ENCODE results near the gene TM7SF3.
"Not testable (repeated sequence)": the region's sequence is repeated elsewhere in the genome, so short reads cannot be mapped to it uniquely, and the experiment has no call there.

The TM7SF3 gene

GRCh38 chr12:26976687-26977086, 37.5 kb downstream of the TM7SF3 start:
- no peak for DNase-seq

- peak; percentile 75 for DNase-seq
Measured at GRCh38 chr12:26971963-26972362, 42.2 kb downstream of the TM7SF3 start.

GRCh38 chr12:26970136-26970535, 44.0 kb downstream of the TM7SF3 start:
- no peak for DNase-seq

- no peak for DNase-seq
Measured at GRCh38 chr12:26966842-26967241, 47.3 kb downstream of the TM7SF3 start.

GRCh38 chr12:26963413-26963812, 50.8 kb downstream of the TM7SF3 start:
- DNase-seq: no peak

- no peak for DNase-seq
Measured at GRCh38 chr12:26961803-26962202, 52.4 kb downstream of the TM7SF3 start.

- DNase-seq: not testable (repeated sequence)
Measured at GRCh38 chr12:26961391-26961790, 52.8 kb downstream of the TM7SF3 start.

GRCh38 chr12:26954027-26954426, 60.2 kb downstream of the TM7SF3 start:
- DNase-seq: no peak

- DNase-seq: no peak
Measured at GRCh38 chr12:26953447-26953846, 60.7 kb downstream of the TM7SF3 start.

GRCh38 chr12:26948309-26948708, 65.9 kb downstream of the TM7SF3 start:
- DNase-seq: no peak

- DNase-seq: no peak
Measured at GRCh38 chr12:26941215-26941594, 73.0 kb downstream of the TM7SF3 start.

- DNase-seq: peak; percentile 32
Measured at GRCh38 chr12:26940516-26941214, 73.5 kb downstream of the TM7SF3 start.

- no peak for DNase-seq
Measured at GRCh38 chr12:26939953-26940352, 74.2 kb downstream of the TM7SF3 start.

- DNase-seq: no peak
Measured at GRCh38 chr12:26939192-26939832, 74.9 kb downstream of the TM7SF3 start.

GRCh38 chr12:26938701-26939062, 75.5 kb downstream of the TM7SF3 start:
- DNase-seq: no peak

GRCh38 chr12:26937863-26938700, 76.1 kb downstream of the TM7SF3 start, which contains the start of the genes FGFR1OP2 and INTS13:
FGFR1OP2 (plus strand) TSS chr12:26938470; CDS start chr12:26954159, 15,689 bp downstream.
INTS13 (minus strand) TSS chr12:26937981; CDS start chr12:26936803, 1,178 bp downstream.
- peak; percentile 98 for DNase-seq

GRCh38 chr12:26937443-26937862, 76.7 kb downstream of the TM7SF3 start:
- DNase-seq: no peak

GRCh38 chr12:26936559-26937442, 77.4 kb downstream of the TM7SF3 start:
- no peak for DNase-seq

GRCh38 chr12:26935636-26936378, 78.4 kb downstream of the TM7SF3 start:
- DNase-seq: no peak

- DNase-seq: no peak
Measured at GRCh38 chr12:26929590-26929989, 84.6 kb downstream of the TM7SF3 start.

GRCh38 chr12:26928661-26929060, 85.5 kb downstream of the TM7SF3 start:
- no peak for DNase-seq

Data from stimulated activated CD4-positive, alpha-beta T cell treated with anti-CD3 and anti-CD28 coated beads, Interleukin-4, amount 100 ng/mL, for 24 hours (primary cell).